Gastroesophageal sphincter (tissue), 3 donors: ENCODE data around the gene TBXT.

Experiments
- POLR2A ChIP-seq, 2 donors: fragments of 450-650 bp; IDR thresholded peaks; one replicate each; pipeline ENCODE4 v1.6.1; 2017; ENCODE audit warnings: antibody characterized with exemption in 2 of 2, mild to moderate bottlenecking in 2 of 2, moderate library complexity in 1 of 2
- POLR2AphosphoS5 ChIP-seq: sonication (generic); formaldehyde crosslinking; IDR thresholded peaks from one replicate; pipeline ENCODE4 v1.6.1; 2017; ENCODE audit warnings: antibody characterized with exemption
- TF ChIP-seq, protein P1 (sequence below), 4 experiments: fragments of 200-600 bp in 2 of 4; fragments of 450-650 bp in 2 of 4; sonication (generic) in 1 of 4; IDR thresholded peaks; one replicate each; pipeline ENCODE4 v1.5.1; 2017 to 2019; ENCODE audit warnings: antibody characterized with exemption in 4 of 4, mild to moderate bottlenecking in 2 of 4, moderate library complexity in 2 of 4

DNA sequence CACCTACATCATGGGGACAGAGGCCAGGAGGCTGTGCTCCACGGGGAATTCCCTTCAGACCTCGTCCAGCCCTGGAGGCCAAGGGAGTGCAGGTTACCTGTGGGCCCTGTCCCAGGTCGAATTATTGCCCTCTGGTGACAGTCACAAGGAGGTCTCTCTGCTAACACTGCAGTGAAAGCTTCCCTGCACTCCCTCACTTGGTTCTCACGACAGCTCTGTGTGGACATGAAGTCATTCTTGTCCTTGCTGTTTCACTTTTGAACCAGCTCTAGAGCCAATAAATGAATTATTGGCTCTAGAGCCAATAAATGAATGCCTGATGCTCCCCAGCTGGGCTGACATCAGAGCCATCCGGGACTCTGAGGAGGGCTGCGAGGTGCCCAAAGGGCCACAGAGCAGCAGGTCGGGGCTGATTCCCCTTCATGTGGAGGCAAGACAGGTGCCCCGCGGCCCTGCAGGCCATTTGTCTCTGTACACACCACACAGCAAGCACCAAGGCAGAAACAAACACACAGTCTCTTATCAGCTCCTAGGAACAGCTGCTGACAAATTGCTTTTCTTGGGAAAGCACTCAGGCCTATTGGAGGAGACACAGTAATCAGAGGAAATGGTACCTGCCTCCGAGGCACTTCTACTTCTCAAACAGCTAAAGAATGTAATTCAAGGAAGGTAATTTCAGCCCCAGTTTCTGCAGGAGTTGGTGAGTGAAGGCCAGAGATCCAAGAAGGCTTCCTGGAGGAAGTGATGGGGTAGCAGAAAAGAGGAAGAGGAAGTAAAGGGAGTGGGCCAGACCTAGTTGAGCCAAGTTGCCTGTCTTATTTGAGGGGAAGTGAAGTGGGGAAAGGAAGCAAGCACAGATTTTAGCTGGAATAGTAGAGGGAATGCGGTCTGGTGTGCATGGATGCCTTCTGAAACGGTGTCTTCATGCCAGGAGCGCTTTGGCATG is 27.5 kb upstream of the TBXT start:
- no peak for TF ChIP-seq POLR2A (IDR thresholded peaks at IDR 0.05)
- TF ChIP-seq, protein P1, sequence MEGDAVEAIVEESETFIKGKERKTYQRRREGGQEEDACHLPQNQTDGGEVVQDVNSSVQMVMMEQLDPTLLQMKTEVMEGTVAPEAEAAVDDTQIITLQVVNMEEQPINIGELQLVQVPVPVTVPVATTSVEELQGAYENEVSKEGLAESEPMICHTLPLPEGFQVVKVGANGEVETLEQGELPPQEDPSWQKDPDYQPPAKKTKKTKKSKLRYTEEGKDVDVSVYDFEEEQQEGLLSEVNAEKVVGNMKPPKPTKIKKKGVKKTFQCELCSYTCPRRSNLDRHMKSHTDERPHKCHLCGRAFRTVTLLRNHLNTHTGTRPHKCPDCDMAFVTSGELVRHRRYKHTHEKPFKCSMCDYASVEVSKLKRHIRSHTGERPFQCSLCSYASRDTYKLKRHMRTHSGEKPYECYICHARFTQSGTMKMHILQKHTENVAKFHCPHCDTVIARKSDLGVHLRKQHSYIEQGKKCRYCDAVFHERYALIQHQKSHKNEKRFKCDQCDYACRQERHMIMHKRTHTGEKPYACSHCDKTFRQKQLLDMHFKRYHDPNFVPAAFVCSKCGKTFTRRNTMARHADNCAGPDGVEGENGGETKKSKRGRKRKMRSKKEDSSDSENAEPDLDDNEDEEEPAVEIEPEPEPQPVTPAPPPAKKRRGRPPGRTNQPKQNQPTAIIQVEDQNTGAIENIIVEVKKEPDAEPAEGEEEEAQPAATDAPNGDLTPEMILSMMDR (IDR thresholded peaks at IDR 0.05): no peak
- TF ChIP-seq POLR2AphosphoS5: no peak
